H1 (cell line): ENCODE results near the gene WASF1. TPM values are rescaled to one million over a fixed set of nuclear protein-coding genes. Genes with fewer than 3 reads are reported as not detected.

Experiments used
- CTCF ChIA-PET: fragments of 300-600 bp; sonication (Branson Sonifier 250); formaldehyde crosslinking; loops from one replicate; lab custom pipeline; 2021; ENCODE audit not compliant: partially characterized antibody; lab: Charles Lee
- POLR2A ChIA-PET: fragments of 300-600 bp; sonication (Branson Sonifier 250); formaldehyde crosslinking; loops from one replicate; lab custom pipeline; 2021; ENCODE audit warnings: inconsistent platforms; ENCODE audit not compliant: partially characterized antibody; lab: Charles Lee
- DNase-seq, 2 experiments: peaks; one replicate each; pipeline versions ENCODE4 v3.0.0 to v3.0.0-alpha.2; 2010 to 2022; ENCODE audit warnings: low spot score in 2 of 2, low read depth in 1 of 2, mixed read lengths in 1 of 2
- FAIRE-seq: peaks from 2 replicates; lab custom pipeline; 2011; peaks lifted over from hg19 to GRCh38; lab: Jason Lieb, UNC
- H2AFZ ChIP-seq: 2 replicates; pipeline ENCODE4 v1.8.1; 2012; ENCODE audit warnings: low read length, inconsistent platforms
- H2AK5ac ChIP-seq: 2 replicates; pipeline ENCODE4 v1.6.1; 2013; ENCODE audit warnings: low read depth, low read length
- H2BK120ac ChIP-seq: replicated peaks from 2 replicates; pipeline ENCODE3; 2013; ENCODE audit warnings: low read depth, low read length, inconsistent platforms
- H2BK12ac ChIP-seq: 2 replicates; pipeline ENCODE4 v1.6.1; 2013; ENCODE audit warnings: low read depth, low read length
- H2BK15ac ChIP-seq: 2 replicates; pipeline ENCODE4 v1.6.1; 2013; ENCODE audit warnings: low read length
- H2BK20ac ChIP-seq: 2 replicates; pipeline ENCODE4 v1.6.1; 2013; ENCODE audit warnings: low read length
- H2BK5ac ChIP-seq: 2 replicates; pipeline ENCODE4 v1.6.1; 2013; ENCODE audit warnings: low read depth, low read length
- H3K14ac ChIP-seq: 2 replicates; pipeline ENCODE4 v1.6.1; 2013; ENCODE audit warnings: inconsistent platforms; ENCODE audit not compliant: insufficient read length
- H3K18ac ChIP-seq: 2 replicates; pipeline ENCODE4 v1.6.1; 2013; ENCODE audit warnings: low read length; ENCODE audit errors: extremely low read depth
- H3K23ac ChIP-seq: 2 replicates; pipeline ENCODE4 v1.6.1; 2013; ENCODE audit warnings: inconsistent platforms; ENCODE audit not compliant: insufficient read length
- H3K23me2 ChIP-seq: 2 replicates; pipeline ENCODE4 v1.6.1; 2013; ENCODE audit warnings: low read depth, low read length
- H3K27ac ChIP-seq: 2 replicates; pipeline ENCODE4 v1.6.1; 2011; ENCODE audit warnings: low read depth, low read length, inconsistent platforms
- H3K27me3 ChIP-seq, 4 experiments: replicated peaks in 1 of 4; 1 replicate in 1 of 4; 2 replicates in 3 of 4; pipeline versions ENCODE4 v1.6.1 to v1.8.1; 2011 to 2013; ENCODE audit warnings: low read length in 3 of 4, mild to moderate bottlenecking in 3 of 4, inconsistent platforms in 2 of 4, mixed read lengths in 2 of 4, moderate library complexity in 1 of 4; ENCODE audit not compliant: control insufficient read depth in 3 of 4, insufficient read depth in 3 of 4; ENCODE audit errors: extremely low read depth in 1 of 4
- H3K36me3 ChIP-seq, 4 experiments: 2 replicates each; pipeline versions ENCODE4 v1.6.1 to v1.8.1; 2011 to 2013; ENCODE audit warnings: mild to moderate bottlenecking in 4 of 4, low read length in 3 of 4, moderate library complexity in 2 of 4, control low read depth in 1 of 4, inconsistent platforms in 1 of 4; ENCODE audit not compliant: insufficient read depth in 4 of 4, control insufficient read depth in 2 of 4
- H3K4ac ChIP-seq: replicated peaks from 2 replicates; pipeline ENCODE3; 2013; ENCODE audit warnings: low read length, low read depth, mixed read lengths, inconsistent platforms; ENCODE audit not compliant: insufficient read length
- H3K4me1 ChIP-seq, 4 experiments: replicated peaks in 1 of 4; 1 replicate in 1 of 4; 2 replicates in 3 of 4; pipeline versions ENCODE4 v1.6.1 to v1.8.1; 2011 to 2013; ENCODE audit warnings: low read length in 3 of 4, inconsistent platforms in 2 of 4, mixed read lengths in 1 of 4; ENCODE audit not compliant: insufficient read depth in 4 of 4, control insufficient read depth in 3 of 4
- H3K4me2 ChIP-seq, 2 experiments: 2 replicates each; pipeline versions ENCODE4 v1.6.1 to v1.8.1; 2011 to 2013; ENCODE audit warnings: low read depth in 2 of 2, low read length in 2 of 2, control low read depth in 1 of 2, inconsistent platforms in 1 of 2, mild to moderate bottlenecking in 1 of 2; ENCODE audit not compliant: insufficient read depth in 1 of 2
- H3K4me3 ChIP-seq, 4 experiments: fragments of 200-600, 300-600 bp in 1 of 4; sonication (generic), shearing (Covaris generic), sonication (Bioruptor Twin) in 1 of 4; 2 replicates each; pipeline versions ENCODE4 v1.5.1 to v1.8.1; 2011 to 2016; ENCODE audit warnings: low read length in 4 of 4, low read depth in 3 of 4, control low read depth in 2 of 4, inconsistent platforms in 2 of 4, mild to moderate bottlenecking in 2 of 4, mixed read lengths in 1 of 4, moderate library complexity in 1 of 4; ENCODE audit not compliant: insufficient read depth in 2 of 4; ENCODE audit errors: extremely low read depth in 1 of 4
- H3K56ac ChIP-seq: replicated peaks from 2 replicates; pipeline ENCODE3; 2013; ENCODE audit warnings: low read depth, mild to moderate bottlenecking, mixed read lengths, low read length, inconsistent platforms; ENCODE audit not compliant: insufficient read length
- H3K79me1 ChIP-seq: 2 replicates; pipeline ENCODE4 v1.6.1; 2013; ENCODE audit warnings: low read depth, low read length, control low read depth
- H3K79me2 ChIP-seq, 2 experiments: 2 replicates each; pipeline versions ENCODE4 v1.6.1 to v1.8.1; 2012 to 2013; ENCODE audit warnings: low read length in 2 of 2, mild to moderate bottlenecking in 2 of 2, inconsistent platforms in 1 of 2; ENCODE audit not compliant: insufficient read depth in 2 of 2, control insufficient read depth in 1 of 2
- H3K9ac ChIP-seq, 4 experiments: replicated peaks in 1 of 4; 1 replicate in 1 of 4; 2 replicates in 3 of 4; pipeline versions ENCODE4 v1.6.1 to v1.8.1; 2011 to 2013; ENCODE audit warnings: low read depth in 3 of 4, low read length in 3 of 4, control low read depth in 2 of 4, mild to moderate bottlenecking in 2 of 4, moderate library complexity in 2 of 4, inconsistent platforms in 1 of 4; ENCODE audit errors: extremely low read depth in 1 of 4
- H3K9me3 ChIP-seq, 2 experiments: 2 replicates each; pipeline versions ENCODE4 v1.6.1 to v1.8.1; 2012 to 2013; ENCODE audit warnings: mild to moderate bottlenecking in 2 of 2, moderate library complexity in 2 of 2, control low read depth in 1 of 2, inconsistent platforms in 1 of 2, low read depth in 1 of 2, low read length in 1 of 2, mixed read lengths in 1 of 2; ENCODE audit not compliant: insufficient read depth in 2 of 2
- H4K20me1 ChIP-seq, 2 experiments: replicated peaks in 1 of 2; 2 replicates each; pipeline versions ENCODE3 to v1.8.1; 2011 to 2013; ENCODE audit warnings: inconsistent platforms in 2 of 2, low read length in 2 of 2, mild to moderate bottlenecking in 1 of 2; ENCODE audit not compliant: insufficient read depth in 2 of 2, control insufficient read depth in 1 of 2
- H4K5ac ChIP-seq: 2 replicates; pipeline ENCODE4 v1.6.1; 2013; ENCODE audit warnings: low read length, low read depth, mixed read lengths, inconsistent platforms; ENCODE audit not compliant: insufficient read length
- H4K8ac ChIP-seq: 2 replicates; pipeline ENCODE4 v1.8.0; 2013; ENCODE audit warnings: mild to moderate bottlenecking, moderate library complexity, low read length, inconsistent platforms; ENCODE audit not compliant: insufficient read depth; ENCODE audit errors: extremely low read depth
- H4K91ac ChIP-seq: replicated peaks from 2 replicates; pipeline ENCODE3; 2013; ENCODE audit warnings: low read length, mixed read lengths, inconsistent platforms; ENCODE audit not compliant: insufficient read length
- ATF3 ChIP-seq: IDR thresholded peaks from 2 replicates; pipeline ENCODE4 v1.6.1; 2011; ENCODE audit warnings: low read depth, mild to moderate bottlenecking, low read length; ENCODE audit not compliant: insufficient read depth
- CHD2 ChIP-seq: IDR thresholded peaks from 2 replicates; pipeline ENCODE4 v1.6.1; 2012; ENCODE audit warnings: low read length, improper control_type of control experiment
- CREB1 ChIP-seq: IDR thresholded peaks from 2 replicates; pipeline ENCODE4 v1.6.1; 2012; ENCODE audit warnings: inconsistent platforms
- RXRA ChIP-seq: IDR thresholded peaks from 2 replicates; pipeline ENCODE4 v1.6.1; 2011; ENCODE audit warnings: low read depth, mild to moderate bottlenecking, low read length, moderate library complexity; ENCODE audit not compliant: insufficient read depth
- TBP ChIP-seq: IDR thresholded peaks from 2 replicates; pipeline ENCODE4 v1.6.1; 2011; ENCODE audit warnings: low read depth, low read length, improper control_type of control experiment
- WGBS, 2 experiments: shearing (Covaris generic) in 1 of 2; methylation state at CpG; one replicate each; pipeline versions ENCODE4 v1.1.6 to v1.1.7; 2013 to 2015; ENCODE audit warnings: low lambda C conversion rate in 2 of 2, mixed read lengths in 2 of 2, inconsistent platforms in 1 of 2, low coverage in 1 of 2, missing lambda C conversion rate in 1 of 2; ENCODE audit not compliant: insufficient replicate concordance in 2 of 2, insufficient coverage in 1 of 2, insufficient read length in 1 of 2; ENCODE audit errors: extremely low coverage in 1 of 2, missing lambda C conversion rate in 1 of 2; 5-methylcytosine and 5-hydroxymethylcytosine counted together
- polyA plus RNA-seq, 7 experiments: library from polyadenylated mRNA; depleted of rRNA in 3 of 7; stranded (reverse) in 5 of 7; unstranded in 2 of 7; fragments of >200 nt in 5 of 7; fragments of 200-250 nt in 2 of 7; gene quantifications; 1 replicate in 5 of 7; 2 replicates in 1 of 7; 4 replicates in 1 of 7; pipeline versions ENCODE4 v1.2.1 to v1.2.3, GENCODE V29; 2011 to 2013; ENCODE audit warnings: missing spikeins in 2 of 7, mixed read lengths in 2 of 7
- total RNA-seq: library from RNA; stranded (reverse); fragmentation: NEBNext Ultra II Directional; extraction: Animal tissue kit (Norgen Biotek cat#: 25700); gene quantifications from 2 replicates; pipeline ENCODE4 v1.2.1, GENCODE V29; 2021

The WASF1 gene
- total and polyA plus RNA-seq, 2 of the 8 experiments (the other 6 are each of a cell fraction or from before 2014, with no cell fraction given): 37.6 to 39.9 TPM

GRCh38 chr6:110217266-110217665, 37.8 kb upstream of the WASF1 start:
- H2BK120ac ChIP-seq: no peak overlapping the region
- no peak overlapping the region for H3K23ac ChIP-seq
- WGBS, 2 experiments: 81% methylated on average over 2 of the region's 2 CpGs; no CpG with 5 or more reads in 1 of the 2 experiments
- no peak overlapping the region for H3K4me2 ChIP-seq
- H3K27me3 ChIP-seq: no peaks in the 10 kb centered on the region
- no peak overlapping the region for H2BK15ac ChIP-seq
- H2AFZ ChIP-seq: no peak overlapping the region
- H3K9me3 ChIP-seq: no peaks in the 10 kb centered on the region
- H3K4me3 ChIP-seq: no peak overlapping the region
- H3K4me1 ChIP-seq: no peaks in the 10 kb centered on the region
- no peak overlapping the region for H4K5ac ChIP-seq
- FAIRE-seq: no peak
- DNase-seq: no peak
- H4K20me1 ChIP-seq: no peaks in the 10 kb centered on the region
- H3K4ac ChIP-seq: no peak overlapping the region
- H3K23me2 ChIP-seq: no peaks in the 10 kb centered on the region
- ChIA-PET POLR2A (interaction anchor here (0.6 kb wide), 1 partner anchor 78 kb away, joined by 4 read pairs; no protein-coding TSS in a partner anchor), CTCF (interaction anchor here (0.6 to 2.5 kb wide), 4 partner anchors 8 to 175 kb away, joined by 3 to 10 read pairs (median 4); no protein-coding TSS in a partner anchor)
- H4K8ac ChIP-seq: no peak overlapping the region
- H3K56ac ChIP-seq: no peak overlapping the region
- H3K27ac ChIP-seq: no peak overlapping the region
- H3K79me2 ChIP-seq: no peaks in the 10 kb centered on the region
- H4K91ac ChIP-seq: no peak overlapping the region
- no peak overlapping the region for H3K14ac ChIP-seq
- H2AK5ac ChIP-seq: no peak overlapping the region
- H2BK12ac ChIP-seq: no peak overlapping the region
- peaks cover 2 to 69% (median 29%) of the 10 kb centered on the region in 4 experiments; a peak in 7 of 8 replicates for H3K36me3 ChIP-seq
- H3K79me1 ChIP-seq: no peaks in the 10 kb centered on the region
- H3K9ac ChIP-seq: no peak overlapping the region
- H2BK5ac ChIP-seq: no peak overlapping the region
- H2BK20ac ChIP-seq: no peak overlapping the region
- no peak overlapping the region for H3K18ac ChIP-seq
- TF ChIP-seq CHD2 (no peak), TBP (no peak), RXRA (no peak), ATF3 (no peak), CREB1 (no peak)
